Left cardiac atrium (tissue), 4 donors: ENCODE results near the gene CPLX1. TPM values are rescaled to one million over a fixed set of nuclear protein-coding genes. Genes with fewer than 3 reads are reported as not detected.
"Not testable (repeated sequence)": the region's sequence is repeated elsewhere in the genome, so short reads cannot be mapped to it uniquely, and the experiment has no call there.

Experiments
- ATAC-seq, 2 donors: fragments of 200-7000 bp; cut with Tn5 transposase; one replicate each; pipeline ENCODE4 v1.9.1; 2020; ENCODE audit warnings: mild to moderate bottlenecking in 2 of 2, moderate library complexity in 2 of 2
- DNase-seq: peaks from one replicate; pipeline ENCODE4 v3.0.0-alpha.2; 2020
- intact Hi-C, 2 donors: fragments of 100-400 bp; cut with DNase I; formaldehyde crosslinking; loops; one replicate each; pipeline versions ENCODE4 v1.14.1 to v1.15.1; 2022 to 2023
- total RNA-seq, 2 donors: library from RNA; stranded (reverse); fragmentation: NEBNext Ultra II Directional; extraction: Animal tissue kit (Norgen Biotek cat#: 25700); gene quantifications; one replicate each; pipeline ENCODE4 v1.2.1, GENCODE V29; 2021
- donor health status: DM: no; HTN: yes; CAD: no.
- donor health status: DM: no; HTN: yes; CAD: no; lungs with severe emphysema.
- donor health status: DM: yes; HTN: yes; CAD: no.
- donor health status: Dilated cardiomyopathy.

CPLX1 gene
- total RNA-seq, 2 donors from 2014 or later: 5.6 to 9.4 TPM

- no peak for ATAC-seq
- no peak for DNase-seq
These were observed 2.0 kb downstream of the CPLX1 start for GRCh38 chr4:823761-824460.

DNA sequence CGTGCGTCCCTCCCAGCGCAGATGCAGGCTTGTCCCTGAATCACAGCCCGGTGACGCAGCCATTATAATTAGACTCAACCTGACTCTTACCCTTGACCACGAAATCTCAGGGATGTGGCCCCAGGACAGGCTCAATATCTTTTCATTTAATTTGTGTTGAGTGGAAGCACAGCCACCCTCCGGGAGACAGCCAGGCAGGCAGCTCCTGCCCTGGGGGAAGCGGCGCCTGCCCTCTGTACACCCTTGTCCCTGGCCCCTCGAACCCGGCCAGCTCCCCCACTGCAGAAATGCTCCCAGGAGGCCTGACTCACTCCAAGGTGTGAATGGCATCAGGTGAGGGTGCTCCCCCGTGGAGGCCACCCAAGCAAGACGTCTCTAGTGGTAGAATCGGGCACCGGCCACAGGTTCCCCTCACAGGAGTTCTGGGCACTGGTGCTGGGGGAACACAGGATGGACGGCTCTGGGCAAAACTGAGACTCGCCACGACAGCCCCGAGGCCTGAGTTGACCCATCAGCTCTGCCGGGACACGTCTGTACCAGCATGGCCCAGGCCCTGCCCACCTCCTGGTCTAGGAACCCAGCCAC, 2.7 kb downstream of the CPLX1 start:
- no peak for DNase-seq
- ATAC-seq: no peak
- intact Hi-C loops: no loop called here

More at GRCh38 chr4:823761-824460, 2.0 kb downstream of the CPLX1 start:
- intact Hi-C loops: no loop called here

DNA sequence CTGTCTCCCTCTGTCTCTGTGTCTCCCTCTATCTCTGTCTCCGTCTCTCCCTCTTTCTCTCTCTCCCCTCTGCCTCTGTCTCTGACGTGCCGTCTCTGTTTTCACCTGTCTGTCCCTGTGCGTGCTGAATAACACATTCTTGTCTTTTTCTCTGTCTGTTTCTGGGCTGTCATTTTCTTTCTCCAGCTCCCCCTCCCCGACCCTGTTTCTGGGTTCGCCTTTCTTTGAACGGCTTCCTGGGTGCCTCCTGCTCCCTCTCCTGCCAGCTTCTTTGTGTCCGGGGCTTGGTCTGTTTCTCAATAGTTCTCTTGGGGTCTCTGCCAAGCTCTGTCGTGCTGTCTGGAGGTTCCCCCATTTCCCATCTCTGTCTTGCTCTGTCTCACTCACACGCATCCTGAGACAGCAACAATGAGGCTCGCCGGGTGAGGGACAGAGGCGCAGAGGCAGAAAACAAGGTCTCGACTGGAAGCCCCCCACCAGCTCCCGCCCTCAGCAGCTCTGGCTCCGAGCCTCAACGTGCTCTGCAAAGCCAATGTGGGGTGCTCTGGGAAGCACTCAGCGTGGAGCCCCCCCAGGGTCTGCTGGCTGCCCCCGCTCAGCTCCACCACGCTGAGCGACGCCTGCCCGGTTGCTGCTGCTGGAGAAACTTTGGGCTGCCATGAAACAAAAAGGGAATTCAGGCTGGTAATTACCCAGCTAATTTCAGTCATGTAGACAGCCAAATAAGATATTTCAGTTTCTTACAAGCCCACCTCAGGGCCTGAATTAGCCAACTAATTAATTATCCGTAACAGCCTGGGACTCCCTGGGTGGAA, 3.4 kb downstream of the CPLX1 start:
- DNase-seq (no peak), ATAC-seq (no peak)
- intact Hi-C loops: no loop called here

DNA sequence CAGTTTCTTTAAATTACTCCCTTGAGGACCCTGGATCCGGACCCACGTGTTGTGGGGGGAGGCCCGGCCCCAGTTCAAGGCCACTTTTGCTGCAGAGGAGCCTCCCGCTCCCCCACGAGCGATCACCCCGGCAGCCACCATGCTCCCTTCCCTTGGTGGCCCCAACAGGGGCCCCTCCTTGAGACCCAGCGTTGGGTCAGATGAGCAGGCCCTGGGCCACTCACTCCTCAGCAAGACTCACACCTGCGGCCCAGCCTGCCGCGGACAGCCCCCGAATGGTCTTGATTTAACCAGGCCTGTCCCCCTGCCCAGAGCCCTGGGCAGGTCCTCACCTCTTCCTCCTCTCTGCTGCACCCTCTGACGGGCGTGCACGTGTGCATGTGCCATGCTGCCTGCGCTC, 4.3 kb downstream of the CPLX1 start:
- intact Hi-C loops: no loop called here
- no peak for DNase-seq
- ATAC-seq: no peak

DNA sequence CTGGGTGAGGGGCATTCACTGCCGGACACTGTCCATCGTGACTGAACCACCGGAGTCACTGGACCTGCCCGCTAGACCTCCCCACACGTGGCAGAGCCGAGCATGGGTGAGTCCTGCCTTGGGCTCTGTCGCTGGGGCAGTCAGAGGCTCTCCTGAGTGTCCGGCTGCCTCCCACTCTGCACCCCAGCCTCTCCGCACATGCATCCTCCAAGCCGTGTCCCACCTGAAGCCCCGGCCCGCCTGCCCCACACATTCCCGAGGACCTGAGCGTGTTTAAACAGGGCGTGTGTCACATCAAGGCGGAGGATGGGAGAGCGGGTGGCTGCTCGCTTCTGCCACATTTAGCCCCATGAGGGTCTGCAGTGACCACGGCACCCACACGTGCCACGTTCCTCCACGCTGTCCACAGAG, 4.7 kb downstream of the CPLX1 start:
- ATAC-seq: no peak
- intact Hi-C loops: no loop called here
- DNase-seq: no peak

DNA sequence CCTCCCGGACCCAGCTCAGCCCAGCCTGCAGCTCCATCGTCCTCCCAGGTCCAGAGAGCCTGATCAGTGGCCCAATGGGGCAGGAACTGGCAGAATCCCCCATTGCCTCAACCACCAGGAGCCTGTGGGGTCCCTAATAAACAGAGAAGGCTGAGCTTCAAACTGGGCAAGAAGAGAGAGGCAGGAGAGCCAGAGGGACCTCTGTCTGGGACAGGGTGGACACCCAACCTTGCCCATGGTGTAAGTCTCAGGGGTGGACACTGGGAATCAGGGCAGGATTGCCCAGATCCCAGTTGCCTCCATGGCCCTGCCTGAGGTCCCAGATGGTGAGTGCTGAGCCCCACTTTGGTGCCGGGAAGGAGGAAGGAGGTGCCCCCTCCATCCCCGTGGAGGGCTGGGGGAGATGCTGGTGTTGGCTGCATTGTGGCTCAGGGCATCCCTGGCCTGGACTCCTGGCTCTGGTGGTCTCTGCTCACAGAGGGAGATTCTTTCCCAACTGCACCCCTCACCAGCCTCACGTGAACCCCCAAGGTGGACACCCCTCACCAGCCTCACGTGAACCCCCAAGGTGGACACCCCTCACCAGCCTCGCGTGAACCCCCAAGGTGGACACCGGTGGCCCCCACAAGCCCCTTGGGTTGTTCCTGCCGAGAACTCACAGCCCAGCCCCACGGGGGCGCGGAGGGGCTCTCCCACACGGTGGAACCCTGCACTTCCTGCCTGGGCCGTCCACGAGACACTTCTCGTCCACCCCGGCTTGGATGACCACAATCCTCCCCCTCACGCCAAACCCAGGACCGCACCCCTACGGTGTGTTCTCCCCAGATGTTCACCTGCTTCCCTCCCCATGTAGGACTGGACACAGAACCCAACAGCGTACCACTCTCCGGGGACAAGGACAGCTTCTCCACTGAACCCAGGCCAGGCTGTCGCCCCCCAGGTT, 5.4 kb downstream of the CPLX1 start:
- DNase-seq: no peak
- no peak for ATAC-seq
- intact Hi-C loops: no loop called here

- no peak for ATAC-seq
- intact Hi-C loops: no loop called here
- DNase-seq: no peak
These were observed 6.3 kb downstream of the CPLX1 start for GRCh38 chr4:819401-820229.

DNA sequence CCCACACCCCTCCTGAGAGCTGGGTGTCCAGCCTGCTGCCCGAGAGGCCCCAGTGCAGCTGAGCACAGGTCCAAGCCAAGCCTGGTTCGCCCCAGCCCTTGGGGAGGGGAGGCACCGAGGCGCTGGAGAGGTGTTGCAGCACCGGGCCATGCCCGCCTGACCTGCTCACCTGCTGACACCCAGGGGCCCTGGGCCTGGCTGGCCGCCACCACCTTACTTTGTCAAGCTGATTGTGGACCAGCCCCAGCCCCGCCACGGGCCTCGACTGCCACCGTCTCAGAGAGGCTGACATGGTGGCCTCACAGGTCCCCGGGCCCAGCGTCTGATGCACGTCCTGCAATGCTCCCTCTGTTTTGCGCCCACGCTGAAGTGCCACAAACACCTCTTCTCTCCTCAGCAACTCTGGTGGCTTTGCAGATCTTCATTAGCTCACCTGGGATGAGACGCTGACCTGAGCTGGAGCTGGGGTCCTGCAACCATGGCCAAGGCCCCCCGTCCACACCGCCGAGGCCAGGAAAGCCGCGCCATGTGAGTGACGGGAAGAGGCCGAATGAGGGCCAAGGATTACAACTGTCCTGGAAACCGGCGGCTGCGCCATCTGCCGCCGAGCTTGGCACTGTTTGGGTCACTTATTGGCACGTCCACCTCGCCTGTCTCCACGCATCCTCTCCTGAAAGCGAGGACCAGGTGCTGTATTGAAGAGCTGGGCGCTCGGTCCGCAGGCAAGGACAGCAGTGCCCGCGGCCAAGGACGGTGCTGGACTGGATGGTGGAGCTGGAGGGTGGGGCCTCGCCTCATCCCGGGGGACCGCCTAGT, 7.6 kb downstream of the CPLX1 start:
- ATAC-seq (no peak), DNase-seq (no peak)
- intact Hi-C loops: no loop called here

GRCh38 chr4:815464-816146, 10.3 kb downstream of the CPLX1 start:
- no peak for DNase-seq
- intact Hi-C loops: no loop called here
- ATAC-seq: no peak

GRCh38 chr4:814312-814850, 11.5 kb downstream of the CPLX1 start:
- ATAC-seq: no peak
- intact Hi-C loops: no loop called here
- no peak for DNase-seq

DNA sequence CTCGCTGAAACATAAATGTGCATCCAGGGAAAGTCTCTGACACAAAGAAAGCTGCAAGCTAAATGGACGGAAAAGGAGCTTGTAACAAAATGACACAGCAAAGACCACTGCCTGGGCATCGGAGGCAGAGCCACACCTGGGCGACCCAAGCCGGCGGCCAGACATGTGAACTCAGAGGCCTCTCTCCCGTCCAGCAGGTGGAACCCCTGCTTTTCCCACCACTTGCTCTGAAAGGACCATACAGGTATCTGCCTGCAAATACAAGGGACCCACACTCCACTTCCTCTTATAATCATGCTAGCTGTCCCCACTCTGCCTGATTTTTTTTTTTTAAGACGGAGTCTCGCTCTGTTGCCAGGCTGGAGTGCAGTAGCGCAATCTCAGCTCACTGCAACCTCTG, 12.0 kb downstream of the CPLX1 start:
- no peak for ATAC-seq
- no peak for DNase-seq
- intact Hi-C loops: no loop called here

DNA sequence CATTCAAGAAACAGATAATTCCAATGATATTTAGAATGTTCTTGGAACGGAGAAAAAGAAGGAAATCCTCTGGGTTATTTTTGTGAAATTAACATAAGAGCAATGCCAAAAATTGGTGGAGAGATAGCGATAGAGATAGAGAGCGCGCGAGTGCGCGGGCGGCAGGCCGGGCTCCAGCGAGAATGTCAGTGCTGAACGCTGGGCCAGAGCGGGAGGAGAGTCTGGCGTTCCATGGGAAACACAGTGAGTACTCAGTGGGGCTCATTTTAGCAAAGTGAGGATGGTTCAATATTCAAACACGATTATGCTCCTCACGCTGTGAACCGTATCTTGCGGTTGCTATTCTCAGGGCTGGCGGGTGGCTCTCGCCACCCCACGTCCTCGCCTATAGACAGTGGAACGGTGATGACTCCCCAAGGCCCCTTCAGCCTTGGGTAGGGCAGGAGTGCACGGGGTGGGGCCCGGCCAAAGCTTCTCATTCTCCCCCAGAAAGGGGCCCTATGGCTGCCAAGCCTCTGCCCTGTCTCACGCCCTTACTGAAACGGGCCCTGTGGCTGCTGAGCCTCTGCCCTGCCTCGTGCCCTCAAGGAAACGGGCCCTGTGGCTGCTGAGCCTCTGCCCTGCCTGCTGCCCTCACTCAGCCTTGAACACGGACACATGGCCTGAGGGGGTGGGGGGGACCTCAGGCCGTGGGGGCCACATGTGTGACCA, 16.9 kb downstream of the CPLX1 start:
- intact Hi-C loops: no loop called here

DNA sequence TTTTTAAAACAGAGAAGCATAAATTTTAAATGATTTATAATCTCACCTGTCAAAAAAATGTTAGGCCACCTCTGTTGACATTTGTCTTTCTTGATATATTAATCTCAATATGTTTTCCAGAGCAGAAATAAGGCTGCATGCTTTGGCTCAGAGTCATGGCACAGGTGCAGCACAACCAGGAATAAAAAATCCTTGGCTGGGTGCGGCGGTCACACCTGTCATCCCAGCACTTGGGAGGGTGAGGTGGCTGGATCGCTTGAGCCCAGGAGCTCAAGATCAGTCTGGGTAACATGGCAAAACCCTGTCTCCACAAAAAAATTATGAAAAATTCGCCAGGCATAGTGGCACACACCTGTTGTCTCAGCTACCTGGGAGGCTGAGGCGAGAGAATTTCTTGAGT, 18.1 kb downstream of the CPLX1 start:
- no peak for ATAC-seq

More for the DNA sequence above, 16.9 kb downstream of the CPLX1 start:
- ATAC-seq (no peak), DNase-seq (no peak)

GRCh38 chr4:806979-807378, 18.9 kb downstream of the CPLX1 start:
- intact Hi-C loops, DNase-seq, ATAC-seq: not testable (repeated sequence)

More for the DNA sequence above, 18.1 kb downstream of the CPLX1 start:
- intact Hi-C loops: no loop called here
- DNase-seq: no peak

DNA sequence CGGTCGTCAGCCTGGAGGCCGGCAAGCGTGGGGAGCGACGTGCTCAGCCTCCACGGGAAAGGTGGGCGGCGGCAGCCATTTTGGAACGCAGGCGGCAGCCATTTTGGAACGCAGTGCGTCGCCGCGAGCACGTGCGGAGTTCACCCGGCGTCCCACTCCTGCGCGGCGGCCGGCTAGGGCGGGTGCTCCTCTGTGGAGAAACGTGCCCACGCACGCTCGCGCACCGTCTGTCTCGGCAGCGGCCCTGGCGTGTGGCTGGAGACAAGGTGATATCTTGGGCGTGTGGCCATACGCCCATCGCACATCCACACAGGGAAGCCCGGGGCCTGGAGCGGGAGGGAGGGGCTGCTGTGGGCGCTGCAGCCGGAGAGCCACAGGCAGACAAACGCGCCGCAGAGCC, 21.1 kb downstream of the CPLX1 start:
- no peak for ATAC-seq
- intact Hi-C loops: no loop called here
- DNase-seq: no peak

DNA sequence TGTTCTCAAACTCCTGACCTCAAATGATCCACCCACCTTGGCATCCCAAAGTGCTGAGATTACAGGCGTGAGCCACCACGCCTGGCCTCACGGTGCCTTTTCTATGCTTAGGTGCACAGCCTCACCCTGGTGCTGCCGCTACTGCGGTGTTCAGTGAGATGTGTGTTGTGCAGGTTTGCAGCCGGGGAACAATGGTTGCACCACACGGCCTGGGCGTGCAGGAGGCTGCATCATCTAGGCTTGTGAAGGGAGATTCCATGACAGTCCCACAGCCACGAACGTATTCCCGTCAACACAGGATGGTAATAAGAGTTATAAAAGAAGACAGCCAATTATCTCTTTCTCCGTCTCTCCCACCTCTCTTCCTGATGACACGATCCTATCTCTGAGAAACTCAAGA, 22.0 kb downstream of the CPLX1 start:
- intact Hi-C loops: no loop called here
- no peak for DNase-seq
- ATAC-seq: no peak
